Fibroblast of pulmonary artery (primary cell): ENCODE results near the gene UNC5CL.
"Not testable (repeated sequence)": the region's sequence is repeated elsewhere in the genome, so short reads cannot be mapped to it uniquely, and the experiment has no call there.

ENCODE experiments used
- DNase-seq: peaks from one replicate; pipeline ENCODE4 v3.0.0-alpha.2; 2010; ENCODE audit warnings: low read depth
- H3K4me3 ChIP-seq: replicated peaks from 2 replicates; pipeline ENCODE4 v1.5.1; 2011; ENCODE audit warnings: low read depth, mild to moderate bottlenecking, control low read depth, low read length, moderate library complexity
- CTCF ChIP-seq: IDR thresholded peaks from 2 replicates; pipeline ENCODE4 v1.5.1; 2011; ENCODE audit warnings: mild to moderate bottlenecking, control low read depth, low read length, inconsistent platforms; ENCODE audit errors: missing control alignments

Gene UNC5CL

GRCh38 chr6:41011673-41012072 is 27.3 kb downstream of the UNC5CL start:
- no peak overlapping the region for H3K4me3 ChIP-seq
- no peak for TF ChIP-seq CTCF
- no peak for DNase-seq

GRCh38 chr6:41009669-41010068 is 29.4 kb downstream of the UNC5CL start:
- H3K4me3 ChIP-seq = no peak overlapping the region
- no peak for TF ChIP-seq CTCF
- DNase-seq = no peak

- TF ChIP-seq CTCF = no peak
These were observed 31.0 kb downstream of the UNC5CL start for GRCh38 chr6:41008011-41008410.

GRCh38 chr6:41006980-41007379 is 32.0 kb downstream of the UNC5CL start:
- H3K4me3 ChIP-seq = not testable (repeated sequence)

More at GRCh38 chr6:41008011-41008410, 31.0 kb downstream of the UNC5CL start:
- no peak overlapping the region for H3K4me3 ChIP-seq
- DNase-seq = no peak

GRCh38 chr6:41006217-41006616 is 32.8 kb downstream of the UNC5CL start:
- DNase-seq = peak; percentile 73
- peak; percentile 57 for TF ChIP-seq CTCF
- not testable (repeated sequence) for H3K4me3 ChIP-seq

More at GRCh38 chr6:41006980-41007379, 32.0 kb downstream of the UNC5CL start:
- not testable (repeated sequence) for DNase-seq

GRCh38 chr6:41002168-41002567 is 36.9 kb downstream of the UNC5CL start:
- H3K4me3 ChIP-seq = no peak overlapping the region
- DNase-seq = no peak
- no peak for TF ChIP-seq CTCF

- no peak overlapping the region for H3K4me3 ChIP-seq
- no peak for TF ChIP-seq CTCF
- no peak for DNase-seq
These were observed 38.8 kb downstream of the UNC5CL start for GRCh38 chr6:41000248-41000647.

- peak; percentile 73 for DNase-seq
- peak; percentile 68 for TF ChIP-seq CTCF
- H3K4me3 ChIP-seq = no peak overlapping the region
These were observed 39.5 kb downstream of the UNC5CL start for GRCh38 chr6:40999569-40999968.
